ENCODE results near the gene ZNF691.
"Not testable (repeated sequence)": the region's sequence is repeated elsewhere in the genome, so short reads cannot be mapped to it uniquely, and the experiment has no call there.

ZNF691 gene

GRCh38 chr1:42859366-42859765 is 13.0 kb downstream of the ZNF691 start:
- not testable (repeated sequence) for DNase-seq (ENCODE audit: low read depth)

DNA sequence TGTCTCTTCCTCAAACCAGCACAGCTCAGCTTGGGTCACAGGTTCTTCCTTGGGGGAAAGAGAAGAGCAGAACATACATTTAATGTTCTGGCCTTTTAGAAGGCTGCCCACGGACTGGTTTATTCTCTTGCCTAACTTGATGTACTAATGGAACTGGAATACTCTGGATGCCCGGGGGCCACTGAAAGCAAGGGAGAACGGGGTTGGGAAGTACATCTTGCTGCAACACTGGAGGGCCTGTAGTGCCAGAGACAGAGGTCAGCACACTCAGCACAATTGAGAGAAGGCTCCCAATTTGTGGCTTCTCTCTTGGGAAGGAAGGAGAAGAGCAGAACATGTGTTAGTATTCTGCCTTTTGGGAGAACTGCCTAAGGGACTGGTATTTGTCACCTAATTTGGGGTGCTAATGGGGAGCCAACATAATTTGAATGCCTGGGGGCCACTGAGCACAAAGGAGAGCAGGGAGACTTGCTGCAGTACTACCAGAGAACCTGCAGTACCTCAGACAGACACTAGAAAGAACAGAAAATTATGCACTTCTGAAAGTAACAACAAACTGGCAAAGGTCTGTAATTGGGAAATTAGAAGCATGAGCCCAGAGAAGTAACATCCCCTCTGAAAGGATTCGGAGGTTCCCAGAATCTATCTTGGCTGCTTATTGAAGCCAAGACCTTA is 14.1 kb downstream of the ZNF691 start:
- DNase-seq (ENCODE audit: low read depth): no peak

DNA sequence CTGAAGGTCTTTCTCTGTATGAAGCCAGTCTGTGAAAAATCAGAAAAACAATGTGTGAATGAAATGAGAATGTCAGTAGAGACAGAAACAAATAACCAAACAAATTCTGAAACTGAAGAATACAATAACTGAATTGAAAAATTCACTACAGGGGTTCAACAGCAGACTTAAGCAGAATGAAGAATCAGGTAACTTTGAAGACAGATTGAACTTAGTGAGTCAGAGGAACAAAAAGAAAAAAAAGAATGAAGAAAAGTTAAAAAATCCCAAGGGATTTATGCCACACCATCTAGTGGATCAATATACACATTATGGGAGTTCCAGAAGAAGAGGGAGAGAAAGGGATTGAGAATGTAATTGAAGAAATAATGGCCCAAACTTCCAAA is 14.6 kb downstream of the ZNF691 start:
- no peak for DNase-seq (ENCODE audit: low read depth)

DNA sequence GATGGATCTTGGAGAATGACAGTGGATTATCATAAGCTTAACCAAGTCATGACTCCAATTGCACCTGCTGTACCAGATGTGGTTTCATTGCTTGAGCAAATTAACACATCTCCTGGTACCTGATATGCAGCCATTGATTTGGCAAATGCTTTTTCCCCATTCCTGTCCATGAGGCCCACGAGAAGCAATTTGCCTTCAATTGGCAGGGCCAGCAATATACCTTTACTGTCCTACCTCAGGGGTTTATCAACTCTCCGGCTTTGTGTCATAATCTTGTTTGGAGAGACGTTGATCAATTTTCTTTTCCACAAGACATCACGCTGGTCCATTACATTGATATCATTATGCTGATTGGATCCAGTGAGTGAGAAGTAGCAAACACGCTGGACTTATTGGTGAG is 20.1 kb downstream of the ZNF691 start:
- DNase-seq (ENCODE audit: low read depth): no peak

GRCh38 chr1:42868466-42868865 is 22.1 kb downstream of the ZNF691 start:
- DNase-seq (ENCODE audit: low read depth): not testable (repeated sequence)

- not testable (repeated sequence) for DNase-seq (ENCODE audit: low read depth)
Measured at GRCh38 chr1:42869254-42869653, 22.8 kb downstream of the ZNF691 start.

GRCh38 chr1:42869751-42870150 is 23.3 kb downstream of the ZNF691 start:
- DNase-seq (ENCODE audit: low read depth): not testable (repeated sequence)

- not testable (repeated sequence) for DNase-seq (ENCODE audit: low read depth)
Measured at GRCh38 chr1:42873108-42873507, 26.7 kb downstream of the ZNF691 start.

DNA sequence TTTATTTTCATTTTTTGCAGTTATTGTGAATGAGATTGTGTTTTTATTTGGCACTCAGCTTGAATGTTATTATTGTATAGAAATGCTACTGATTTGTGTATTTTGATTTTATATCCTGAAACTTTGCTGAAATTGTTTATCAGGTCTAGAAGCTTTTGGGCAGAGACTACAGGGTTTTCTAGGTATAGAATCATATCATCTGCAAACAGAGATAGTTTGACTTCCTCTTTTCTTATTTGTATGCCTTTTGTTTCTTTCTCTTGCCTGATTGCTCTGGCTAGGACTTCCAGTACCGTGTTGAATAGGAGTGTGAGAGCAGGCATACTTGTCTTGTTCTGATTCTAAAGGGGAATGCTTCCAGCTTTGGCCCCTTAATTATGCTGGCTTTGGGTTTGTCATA is 27.3 kb downstream of the ZNF691 start:
- no peak for DNase-seq (ENCODE audit: low read depth)

GRCh38 chr1:42876009-42876408 is 29.6 kb downstream of the ZNF691 start:
- no peak for DNase-seq (ENCODE audit: low read depth)

- DNase-seq (ENCODE audit: low read depth): no peak
Measured at GRCh38 chr1:42877380-42877779, 31.0 kb downstream of the ZNF691 start.

- DNase-seq (ENCODE audit: low read depth): no peak
Measured at GRCh38 chr1:42880384-42880783, 34.0 kb downstream of the ZNF691 start.

GRCh38 chr1:42886046-42886739 is 39.8 kb downstream of the ZNF691 start:
- no peak for DNase-seq (ENCODE audit: low read depth)

- DNase-seq (ENCODE audit: low read depth): no peak
Measured at GRCh38 chr1:42886800-42887199, 40.4 kb downstream of the ZNF691 start.

DNA sequence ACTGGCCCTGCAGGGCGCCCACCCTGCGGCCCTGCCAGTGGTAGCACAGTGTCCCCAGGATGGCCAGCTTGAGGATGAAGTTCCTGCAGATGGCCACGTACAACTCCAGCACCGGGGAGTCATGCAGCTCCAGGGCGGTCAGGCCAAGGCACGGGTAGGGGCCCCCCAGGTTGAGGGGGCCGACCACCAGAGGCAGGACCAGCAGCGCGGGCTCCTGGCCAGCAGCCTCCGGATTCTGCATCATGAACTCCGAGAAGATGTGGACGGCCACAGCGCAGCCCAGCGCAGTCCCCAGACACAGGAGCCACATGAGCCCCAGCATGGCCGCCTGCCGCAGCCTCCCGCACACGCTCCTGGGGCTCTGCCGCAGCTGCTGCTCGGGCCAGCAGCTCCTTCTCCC is 41.0 kb downstream of the ZNF691 start:
- DNase-seq (ENCODE audit: low read depth): no peak

DNA sequence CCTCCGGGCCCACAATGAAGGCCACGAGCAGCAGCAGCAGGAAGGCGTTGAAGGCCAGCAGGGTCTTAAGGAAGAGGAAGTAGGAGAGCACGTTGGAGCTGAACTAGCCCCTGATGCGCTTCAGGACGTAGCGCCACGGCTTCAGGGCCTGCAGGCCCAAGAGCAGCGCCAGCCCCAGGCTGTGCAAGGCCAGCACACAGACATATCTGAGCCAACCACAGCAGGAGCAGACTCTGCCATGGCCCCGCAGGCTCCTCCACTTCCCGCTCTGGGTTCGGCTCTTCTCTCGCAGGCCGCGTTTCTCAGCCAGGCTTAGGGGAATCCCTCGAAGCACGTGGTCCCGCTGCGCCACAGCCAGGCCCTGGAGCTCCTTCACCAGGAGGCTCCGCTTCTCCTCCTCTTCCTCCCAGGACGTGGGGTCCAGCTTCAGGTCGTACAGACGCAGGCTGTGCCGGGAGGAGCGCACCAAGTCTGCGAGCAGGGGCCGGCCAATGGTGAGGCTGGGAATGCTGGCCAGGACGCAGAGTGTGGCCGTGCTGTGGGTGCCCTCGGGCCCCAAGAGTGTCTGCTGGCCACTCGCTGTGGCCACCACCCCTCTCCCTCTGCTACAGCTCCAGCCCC is 41.7 kb downstream of the ZNF691 start:
- DNase-seq (ENCODE audit: low read depth): no peak

GRCh38 chr1:42889264-42889663 is 42.9 kb downstream of the ZNF691 start:
- no peak for DNase-seq (ENCODE audit: low read depth)

DNA sequence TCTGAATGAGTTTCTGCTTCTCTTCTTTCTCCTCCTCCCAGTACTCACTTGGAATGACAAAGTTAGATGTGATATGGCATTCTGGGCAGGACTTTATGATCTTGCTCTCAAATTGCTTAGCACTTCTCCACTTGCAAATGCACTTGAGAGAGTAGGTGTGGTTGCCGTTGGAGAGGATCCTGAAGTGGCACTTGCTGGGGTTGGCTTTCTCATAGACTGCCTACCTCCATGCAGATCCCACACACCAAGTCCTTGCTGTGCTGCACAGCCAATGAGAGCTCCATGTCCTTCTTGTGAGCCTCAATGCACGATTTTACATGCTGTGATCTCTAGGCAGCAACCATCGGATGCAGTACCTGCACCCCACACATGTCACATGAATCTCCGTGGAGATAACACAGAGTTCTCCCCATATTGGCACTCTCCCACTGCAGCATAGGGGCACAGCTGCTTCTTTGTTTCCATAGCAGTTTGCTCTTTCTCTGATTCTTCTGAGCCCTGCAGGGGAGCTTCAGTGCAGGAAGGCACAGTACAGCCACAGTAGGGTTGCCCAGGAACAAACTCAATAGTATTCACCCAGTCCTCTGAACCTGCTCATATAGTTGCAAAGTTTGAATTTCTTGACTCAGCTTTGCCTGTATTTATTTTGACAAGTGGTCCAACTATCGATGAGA is 45.2 kb downstream of the ZNF691 start:
- no peak for DNase-seq (ENCODE audit: low read depth)

DNA sequence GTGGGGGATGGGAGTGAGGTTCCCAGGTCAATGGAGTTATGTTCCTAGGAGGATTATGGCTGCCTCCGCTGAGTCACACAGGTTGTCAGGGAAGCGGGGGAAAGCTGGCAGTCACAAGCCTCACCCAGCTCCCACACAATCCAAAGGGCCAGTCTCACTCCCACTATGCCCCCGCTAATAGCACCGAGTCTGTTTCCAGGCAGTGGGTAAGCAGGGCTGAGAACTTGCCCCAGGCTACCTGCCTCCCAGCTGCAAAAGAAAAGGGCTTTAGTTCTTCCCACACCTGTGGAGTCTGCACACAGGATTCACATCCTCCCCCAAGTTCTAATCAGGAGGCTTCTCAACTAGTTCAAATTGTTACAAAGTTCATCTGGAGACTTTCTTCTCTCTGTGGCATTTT is 53.5 kb downstream of the ZNF691 start:
- DNase-seq (ENCODE audit: low read depth): not testable (repeated sequence)
